HG03469 (cell line): ENCODE data around the gene HDHD3.
"Not testable (repeated sequence)": the region's sequence is repeated elsewhere in the genome, so short reads cannot be mapped to it uniquely, and the experiment has no call there.

Source experiments
- ATAC-seq: cut with Tn5 transposase; IDR thresholded peaks from one replicate; pipeline ENCODE4 v1.9.1; 2021; ENCODE audit warnings: mild to moderate bottlenecking, moderate library complexity, moderate number of reproducible peaks; ENCODE audit not compliant: unreplicated experiment

Gene HDHD3

DNA sequence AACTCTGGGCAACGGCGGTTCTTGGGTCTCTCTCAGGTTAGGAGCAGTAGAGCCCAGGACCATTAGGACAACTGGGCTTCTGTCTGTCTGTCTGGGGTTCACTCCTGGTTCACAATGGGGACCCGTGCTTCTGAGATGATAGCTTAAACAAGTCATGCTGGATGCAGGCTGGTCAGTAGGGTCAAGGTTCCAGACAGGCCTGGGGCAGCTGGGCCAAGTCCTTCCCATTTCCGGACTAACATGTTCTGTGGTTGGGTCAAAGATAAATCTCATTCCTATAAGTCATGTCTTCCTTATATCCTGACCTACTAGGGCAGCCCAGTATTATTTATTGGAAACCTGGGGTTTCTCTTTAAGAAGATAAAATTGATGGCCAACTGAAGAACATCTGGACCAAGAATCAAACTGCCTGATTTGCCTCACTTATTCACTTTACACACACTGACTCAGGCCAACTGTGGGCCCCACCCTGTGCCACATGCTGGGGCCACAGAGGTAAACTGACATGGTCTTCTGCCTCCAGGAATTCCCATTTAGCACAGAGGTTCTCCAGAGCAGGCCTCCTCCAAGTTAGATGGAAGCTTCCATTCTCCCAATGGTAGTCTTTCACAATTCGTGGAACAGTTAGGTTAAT, 8.3 kb downstream of the HDHD3 start:
- no peak for ATAC-seq

DNA sequence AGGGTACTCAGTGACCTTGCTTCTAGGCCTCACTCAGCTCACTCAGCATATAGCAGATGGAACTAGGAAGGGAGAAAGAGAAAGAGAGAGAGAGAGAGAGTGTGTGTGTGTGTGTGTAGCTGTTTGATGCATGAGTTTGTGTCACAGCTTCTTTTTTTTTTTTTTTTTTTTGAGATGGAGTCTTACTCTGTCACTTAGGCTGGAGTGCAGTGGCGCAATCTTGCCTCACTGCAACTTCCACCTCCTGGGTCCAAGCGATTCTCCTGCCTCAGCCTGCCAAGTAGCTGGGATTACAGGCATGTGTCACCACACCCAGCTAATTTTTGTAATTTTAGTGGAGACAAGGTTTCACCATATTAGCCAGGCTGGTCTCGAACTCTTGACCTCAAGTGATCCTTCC, 11.1 kb downstream of the HDHD3 start:
- not testable (repeated sequence) for ATAC-seq

DNA sequence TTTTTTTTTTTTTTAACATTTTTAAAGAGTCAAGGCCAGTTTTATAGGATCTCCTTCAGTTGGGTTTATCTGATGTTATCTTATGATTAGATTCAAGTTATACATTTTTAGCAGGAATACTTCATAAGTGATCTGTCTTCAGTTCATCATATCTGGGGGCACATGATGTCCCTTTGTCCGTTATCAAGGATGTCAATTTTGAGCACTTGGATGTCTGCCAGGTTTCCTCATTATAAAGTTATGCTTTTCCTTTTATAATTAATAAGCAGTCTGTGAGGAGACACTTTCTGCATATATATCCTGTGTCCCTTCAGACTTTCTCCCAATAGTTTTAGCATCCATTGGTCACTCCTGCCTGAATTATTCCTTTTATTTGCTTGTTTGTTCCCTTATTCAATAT, 11.8 kb downstream of the HDHD3 start:
- no peak for ATAC-seq

DNA sequence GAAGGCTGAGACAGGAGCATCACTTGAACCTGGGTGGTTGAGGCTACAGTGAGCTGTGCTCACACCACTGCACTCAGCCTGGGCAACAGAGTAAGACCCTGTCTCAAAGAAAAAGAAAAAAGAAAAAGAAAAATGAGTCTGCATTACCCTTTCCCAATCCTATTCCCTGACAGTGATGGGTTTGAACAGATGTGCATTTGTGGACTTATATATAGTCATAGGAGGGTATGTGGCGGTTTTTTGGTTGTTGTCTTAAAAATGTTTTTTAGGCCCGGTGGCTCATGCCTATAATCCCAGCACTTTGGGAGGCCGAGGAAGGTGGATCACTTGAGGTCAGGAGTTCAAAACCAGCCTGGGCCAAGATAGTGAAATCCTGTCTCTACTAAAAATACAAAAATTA, 13.4 kb downstream of the HDHD3 start:
- ATAC-seq, result no peak

- no peak for ATAC-seq
These were observed 15.3 kb downstream of the HDHD3 start for GRCh38 chr9:113361304-113362018.

DNA sequence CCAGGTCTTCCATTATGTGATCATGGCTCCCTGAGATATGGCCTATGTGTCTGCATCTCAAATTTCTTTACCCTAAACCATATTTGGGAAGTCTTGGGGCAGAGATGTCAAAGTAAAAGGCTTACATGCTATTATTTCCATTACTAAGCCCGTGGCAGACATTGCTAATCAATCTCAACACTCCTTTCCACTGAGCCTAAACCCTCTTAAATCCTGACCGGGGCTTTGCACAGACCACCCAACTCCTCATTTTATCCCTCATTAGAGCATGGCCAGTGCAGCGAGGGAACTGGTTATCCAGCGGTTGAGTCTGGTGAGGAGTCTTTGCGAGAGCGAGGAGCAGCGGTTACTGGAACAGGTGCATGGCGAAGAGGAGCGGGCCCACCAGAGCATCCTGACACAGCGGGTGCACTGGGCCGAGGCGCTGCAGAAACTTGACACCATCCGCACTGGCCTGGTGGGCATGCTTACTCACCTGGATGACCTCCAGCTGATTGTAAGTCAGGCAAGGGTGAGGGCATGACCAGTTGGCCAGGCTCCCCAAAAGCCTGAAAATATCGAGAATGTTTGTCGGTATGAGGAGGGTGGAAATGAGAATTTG, 16.4 kb downstream of the HDHD3 start:
- no peak for ATAC-seq

DNA sequence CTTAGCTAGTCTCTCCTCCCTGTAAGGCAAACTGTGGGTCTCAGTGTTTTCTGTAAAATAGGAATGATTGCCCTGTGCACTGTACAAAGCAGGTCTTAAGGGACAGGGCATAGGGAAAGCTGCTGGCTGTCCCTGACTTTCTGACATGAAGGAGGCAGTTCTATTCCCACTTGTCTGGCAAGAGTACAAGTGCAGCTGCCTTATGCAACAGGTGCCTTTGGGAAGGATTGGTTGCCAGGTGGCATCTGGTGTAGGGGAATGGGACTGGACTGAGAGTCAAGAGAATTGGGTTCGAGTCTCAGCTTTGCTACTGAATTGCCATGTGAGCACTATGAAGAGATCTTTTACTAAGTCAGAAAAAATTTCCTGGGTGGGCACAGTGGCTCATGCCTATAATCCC, 17.4 kb downstream of the HDHD3 start:
- no peak for ATAC-seq

DNA sequence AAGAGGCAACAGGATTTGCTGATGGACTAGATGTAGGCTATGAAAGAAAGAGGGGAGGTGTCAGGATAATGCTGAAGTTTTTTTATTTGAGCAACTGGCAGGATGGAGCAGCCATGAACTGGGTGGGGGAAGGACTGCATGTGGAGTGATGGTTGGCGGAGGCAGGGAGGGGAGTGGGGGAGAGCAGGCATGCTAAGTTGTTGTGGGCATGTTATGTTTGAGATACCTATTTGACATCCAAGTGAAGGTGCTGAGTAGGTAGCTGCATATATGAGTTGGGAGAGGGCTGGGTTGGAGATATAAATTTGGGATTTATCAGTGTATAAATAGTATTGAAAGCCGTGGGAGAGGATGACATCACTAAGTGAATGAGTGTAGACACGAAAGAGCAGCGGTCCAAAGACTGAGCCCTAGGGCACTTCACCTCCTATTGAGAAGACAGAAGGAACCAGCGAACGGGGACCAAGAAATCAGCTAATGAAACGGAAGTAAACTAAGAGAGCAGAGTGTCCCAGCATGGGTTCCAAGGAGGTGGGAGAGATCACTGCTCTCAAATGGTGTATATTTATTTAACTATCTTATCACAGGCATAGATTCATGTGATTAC, 20.0 kb downstream of the HDHD3 start:
- no peak for ATAC-seq

DNA sequence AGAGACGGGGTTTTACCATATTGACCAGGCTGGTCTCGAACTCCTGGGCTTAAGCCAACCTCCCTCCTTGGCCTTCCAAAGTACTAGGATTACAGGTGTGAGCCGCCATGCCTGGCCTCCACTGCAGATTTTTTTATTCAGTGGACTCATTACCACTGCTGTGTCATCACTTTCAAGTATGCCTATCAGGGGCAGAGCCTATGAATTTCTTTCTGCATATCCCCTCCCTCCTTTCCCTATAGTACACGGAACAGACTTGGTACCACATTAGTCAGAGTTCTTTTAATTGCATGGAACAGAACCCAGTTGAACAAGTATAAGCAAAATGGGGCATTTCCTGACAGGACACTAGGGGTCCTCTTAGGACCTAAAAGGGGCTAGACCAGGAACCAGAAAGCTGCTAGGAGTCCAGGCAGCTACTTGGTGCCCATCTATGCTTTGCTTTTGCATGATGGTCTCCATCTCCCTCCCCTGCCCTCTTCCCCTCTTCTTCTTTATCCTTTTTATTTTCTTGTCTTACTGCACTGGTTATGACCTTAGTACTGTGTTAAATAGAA, 21.7 kb downstream of the HDHD3 start:
- no peak for ATAC-seq

GRCh38 chr9:113352411-113352810, 24.4 kb downstream of the HDHD3 start:
- no peak for ATAC-seq

- no peak for ATAC-seq
These were observed 24.8 kb downstream of the HDHD3 start for GRCh38 chr9:113352006-113352405.

GRCh38 chr9:113350937-113351336, 25.8 kb downstream of the HDHD3 start:
- ATAC-seq, result no peak

DNA sequence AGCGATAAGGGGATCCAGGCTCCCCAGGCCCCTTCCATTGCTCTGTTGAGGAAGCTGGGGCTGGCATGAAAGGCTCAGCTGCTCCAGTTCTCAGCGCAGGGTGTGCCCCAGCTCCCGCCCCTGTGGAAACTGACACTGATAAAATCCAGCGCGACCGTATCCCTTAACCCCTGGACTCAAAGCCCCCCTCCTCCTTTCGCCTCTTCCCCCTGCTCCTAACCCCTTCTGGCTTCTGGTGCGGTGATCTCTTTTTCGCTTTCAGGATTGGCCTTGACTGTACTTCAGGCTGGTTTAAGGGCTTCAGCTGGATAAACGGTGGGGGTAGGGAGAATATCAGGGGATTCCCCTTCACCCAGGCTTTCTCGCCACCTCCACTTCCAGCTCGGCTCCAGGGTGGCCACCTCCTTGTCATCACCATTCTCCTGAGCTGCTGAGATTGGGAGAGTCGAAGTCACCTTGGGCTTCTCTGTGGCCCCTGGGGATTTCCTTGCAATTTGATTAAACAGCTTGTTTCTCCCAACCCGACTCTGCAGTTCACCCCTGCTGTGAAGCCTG, 26.6 kb downstream of the HDHD3 start:
- no peak for ATAC-seq

DNA sequence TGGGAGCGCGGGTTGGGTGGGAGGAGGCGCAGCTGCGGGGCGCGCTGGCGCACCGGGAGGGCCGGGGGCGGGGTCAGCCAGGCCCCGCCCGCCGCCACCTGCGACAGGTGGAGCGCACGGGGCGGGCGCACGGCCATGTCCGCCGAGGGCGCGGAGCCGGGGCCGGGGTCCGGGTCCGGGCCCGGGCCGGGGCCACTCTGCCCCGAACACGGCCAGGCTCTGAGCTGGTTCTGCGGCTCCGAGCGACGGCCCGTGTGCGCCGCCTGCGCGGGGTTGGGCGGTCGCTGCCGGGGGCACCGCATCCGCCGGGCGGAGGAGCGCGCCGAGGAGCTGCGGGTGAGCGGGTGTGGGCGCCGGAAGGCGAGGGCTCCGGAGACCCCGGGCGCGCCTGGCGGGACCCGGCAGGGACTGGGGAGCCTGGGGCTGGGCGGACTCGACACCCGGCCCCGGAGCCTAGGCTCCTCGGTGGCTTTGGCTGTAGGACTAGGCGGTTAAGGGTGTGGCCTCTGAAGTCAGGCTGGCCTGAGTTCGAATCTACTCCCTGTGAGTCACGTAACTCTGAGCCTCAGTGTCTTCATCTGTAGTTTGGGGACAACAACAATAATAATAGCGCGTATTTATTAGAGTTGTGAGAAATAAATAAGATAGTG, 27.2 kb downstream of the HDHD3 start, which contains the start of gene BSPRY:
TSS of gene BSPRY (plus strand) at position 97 of the 650 bp plus-strand sequence. CDS start at position 136, 39 bp downstream.
- no peak for ATAC-seq

DNA sequence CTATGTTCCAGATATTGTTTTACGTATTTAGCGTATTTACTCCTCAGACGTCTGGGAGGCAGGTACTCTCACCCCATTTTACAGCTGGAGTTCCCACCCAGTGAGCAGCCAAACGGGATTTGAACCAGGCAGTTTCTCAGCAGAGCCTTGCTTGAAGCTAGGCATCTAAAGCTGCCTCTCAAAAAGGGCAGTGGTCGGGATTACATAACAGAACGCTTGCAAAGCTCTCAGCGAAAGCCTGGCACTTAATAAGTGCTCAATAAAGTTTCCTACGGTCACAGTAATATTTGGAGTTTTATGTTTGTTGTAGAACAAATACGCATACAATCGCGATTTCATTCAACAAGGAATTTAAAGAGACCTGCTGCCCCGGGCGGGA, 27.7 kb downstream of the HDHD3 start:
- ATAC-seq, result no peak

DNA sequence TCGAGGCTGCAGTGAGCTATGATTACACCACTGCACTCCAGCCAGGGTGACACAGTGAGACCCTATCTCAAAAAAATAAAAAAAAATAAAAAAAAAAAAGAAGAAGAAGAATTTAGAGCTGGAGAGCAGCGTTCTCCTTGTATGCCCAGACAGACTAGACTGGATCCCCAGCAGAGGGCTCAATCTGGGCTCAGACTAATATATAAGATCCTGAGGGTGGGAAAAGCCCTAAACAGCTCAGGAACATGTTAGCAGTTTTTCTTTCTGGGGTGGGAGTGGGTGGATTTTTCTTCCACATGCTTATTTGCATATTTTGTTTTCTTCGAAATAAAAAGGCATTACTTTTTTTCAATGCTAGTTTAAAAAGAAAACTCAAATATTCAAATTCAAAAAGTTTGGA, 28.3 kb downstream of the HDHD3 start:
- no peak for ATAC-seq

- ATAC-seq, result no peak
These were observed 31.1 kb downstream of the HDHD3 start for GRCh38 chr9:113345671-113346070.

- no peak for ATAC-seq
These were observed 31.6 kb downstream of the HDHD3 start for GRCh38 chr9:113345190-113345589.

DNA sequence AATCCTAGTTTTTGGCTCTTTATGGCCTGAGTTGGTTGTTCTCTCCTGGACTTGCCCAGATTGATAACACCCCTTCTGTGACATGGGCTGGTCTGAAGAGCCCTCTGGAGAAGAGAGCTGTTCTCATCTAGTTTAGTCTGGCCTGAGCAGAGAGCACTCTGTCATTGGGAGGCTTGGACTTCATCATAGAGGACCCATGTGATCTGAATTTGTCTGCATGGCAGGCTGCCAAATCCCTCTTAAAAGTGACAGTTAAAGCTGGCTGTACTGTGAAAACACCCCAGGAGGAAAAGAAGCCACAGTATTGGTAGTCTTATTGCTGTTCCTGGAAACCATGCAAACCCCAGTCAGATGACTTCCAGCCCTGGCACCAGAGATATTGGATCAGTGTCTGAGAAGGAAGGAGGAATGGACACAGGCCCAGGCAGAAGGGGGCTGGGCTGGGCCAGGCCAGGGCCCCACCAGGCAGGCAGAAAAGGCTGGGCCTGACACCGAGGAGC, 33.0 kb downstream of the HDHD3 start:
- ATAC-seq, result no peak

GRCh38 chr9:113341712-113342410, 34.9 kb downstream of the HDHD3 start:
- no peak for ATAC-seq
